Gastrocnemius medialis (tissue), 4 donors: ENCODE results near the gene MAOB.

ENCODE experiments used
- POLR2A ChIP-seq, 2 donors: fragments of 450-650 bp; IDR thresholded peaks; one replicate each; pipeline ENCODE4 v1.6.1; 2017; ENCODE audit warnings: antibody characterized with exemption in 2 of 2, mild to moderate bottlenecking in 2 of 2, moderate library complexity in 2 of 2
- TF ChIP-seq, protein P1 (sequence below), 5 experiments: fragments of 450-650 bp in 3 of 5; fragments of 200-600 bp in 2 of 5; sonication (generic) in 2 of 5; IDR thresholded peaks in 4 of 5; conservative IDR thresholded peaks in 1 of 5; 1 replicate in 4 of 5; 2 replicates in 1 of 5; pipeline ENCODE4 v1.5.1; 2016 to 2019; ENCODE audit warnings: antibody characterized with exemption in 5 of 5, mild to moderate bottlenecking in 3 of 5, moderate library complexity in 3 of 5

DNA sequence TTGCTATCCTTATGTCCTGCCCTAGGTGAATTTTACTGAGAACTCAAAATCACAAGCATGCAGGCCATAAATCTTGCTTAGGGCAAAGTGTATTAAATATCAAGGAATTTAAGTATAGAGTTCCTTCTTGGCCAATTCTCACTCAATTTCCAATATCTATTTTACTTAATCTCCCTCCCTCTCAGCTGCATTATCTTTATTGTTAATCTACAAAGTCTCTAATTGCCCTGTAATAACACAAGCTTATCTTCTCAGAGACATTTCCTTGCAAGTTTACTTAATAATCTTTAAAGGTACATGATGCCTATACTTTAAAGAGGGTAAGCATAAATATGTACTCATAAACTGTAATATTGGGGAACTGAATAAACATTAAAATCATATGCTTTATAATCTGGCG, 26.9 kb upstream of the MAOB start:
- TF ChIP-seq, protein P1, sequence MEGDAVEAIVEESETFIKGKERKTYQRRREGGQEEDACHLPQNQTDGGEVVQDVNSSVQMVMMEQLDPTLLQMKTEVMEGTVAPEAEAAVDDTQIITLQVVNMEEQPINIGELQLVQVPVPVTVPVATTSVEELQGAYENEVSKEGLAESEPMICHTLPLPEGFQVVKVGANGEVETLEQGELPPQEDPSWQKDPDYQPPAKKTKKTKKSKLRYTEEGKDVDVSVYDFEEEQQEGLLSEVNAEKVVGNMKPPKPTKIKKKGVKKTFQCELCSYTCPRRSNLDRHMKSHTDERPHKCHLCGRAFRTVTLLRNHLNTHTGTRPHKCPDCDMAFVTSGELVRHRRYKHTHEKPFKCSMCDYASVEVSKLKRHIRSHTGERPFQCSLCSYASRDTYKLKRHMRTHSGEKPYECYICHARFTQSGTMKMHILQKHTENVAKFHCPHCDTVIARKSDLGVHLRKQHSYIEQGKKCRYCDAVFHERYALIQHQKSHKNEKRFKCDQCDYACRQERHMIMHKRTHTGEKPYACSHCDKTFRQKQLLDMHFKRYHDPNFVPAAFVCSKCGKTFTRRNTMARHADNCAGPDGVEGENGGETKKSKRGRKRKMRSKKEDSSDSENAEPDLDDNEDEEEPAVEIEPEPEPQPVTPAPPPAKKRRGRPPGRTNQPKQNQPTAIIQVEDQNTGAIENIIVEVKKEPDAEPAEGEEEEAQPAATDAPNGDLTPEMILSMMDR (IDR thresholded peaks at IDR 0.05 in 4 of 5, conservative IDR thresholded peaks at IDR 0.05 in 1 of 5) = no peak
- TF ChIP-seq POLR2A (IDR thresholded peaks at IDR 0.05) = no peak
